NCI-H748 (cell line): Measurements from ENCODE around the gene ARSI.

Experiments used
- DNase-seq: peaks from one replicate; lab custom pipeline; 2025; ENCODE audit not compliant: unreplicated experiment; lab: John Stamatoyannopoulos, UW

Gene ARSI

DNA sequence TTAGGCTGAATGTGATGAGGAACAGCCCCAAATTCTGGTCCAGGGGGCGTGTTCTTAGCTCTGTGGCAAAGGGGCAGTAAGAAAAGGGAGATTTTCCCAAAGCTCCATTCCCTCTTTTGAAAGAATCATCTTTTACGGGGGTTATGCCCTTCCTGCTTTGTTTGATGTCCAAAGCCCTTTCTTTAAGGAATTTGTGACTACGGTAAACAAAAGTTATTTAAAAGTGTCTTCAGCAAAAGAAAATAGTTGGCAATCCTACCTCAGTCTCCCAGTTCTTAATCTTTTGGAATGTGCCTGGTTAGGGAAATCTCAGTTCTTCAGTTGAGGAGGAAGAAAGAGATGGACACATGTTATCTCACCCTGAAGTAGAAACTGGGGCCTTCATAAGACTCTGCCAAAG is 24.4 kb upstream of the ARSI start:
- no peak for DNase-seq

DNA sequence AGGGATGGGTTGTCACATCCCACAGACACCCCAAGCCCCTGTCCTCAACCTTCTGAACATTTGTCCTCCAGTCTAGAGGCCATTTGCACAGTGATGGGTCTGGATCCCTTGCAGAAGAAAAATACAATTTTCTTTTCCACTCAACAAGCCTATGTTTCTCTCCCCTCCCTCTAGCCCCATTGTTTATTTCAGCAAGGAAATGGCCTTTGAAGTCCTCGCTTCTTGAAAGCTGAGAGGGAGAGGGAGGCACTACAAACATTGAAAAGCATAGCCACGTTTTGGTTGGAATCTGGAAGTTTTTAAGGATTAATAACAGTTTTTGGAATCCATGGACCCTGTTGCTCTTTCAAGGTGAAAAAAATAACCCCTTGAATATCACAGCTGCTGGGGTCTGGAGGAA is 24.0 kb upstream of the ARSI start:
- no peak for DNase-seq

DNA sequence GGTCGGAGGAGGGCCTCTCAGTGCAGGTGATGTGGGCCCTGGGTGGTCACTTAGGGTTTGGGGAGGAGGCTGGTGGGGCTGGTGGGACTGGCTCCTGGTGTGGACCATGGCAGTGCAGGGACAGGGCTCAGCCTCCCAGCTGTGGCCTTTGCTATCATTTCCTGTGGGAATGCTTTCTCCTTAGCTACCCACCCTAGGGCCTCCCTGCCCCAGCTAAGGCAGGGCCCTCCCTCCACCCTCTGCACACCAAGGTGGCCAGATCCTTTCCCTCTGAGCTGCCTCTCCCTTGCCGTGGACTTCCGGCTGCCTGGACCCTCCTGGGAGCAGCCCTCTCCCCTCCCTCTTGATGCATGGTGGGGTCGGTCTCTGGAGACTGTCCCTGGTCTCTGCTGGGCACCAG is 22.7 kb upstream of the ARSI start:
- no peak for DNase-seq

DNA sequence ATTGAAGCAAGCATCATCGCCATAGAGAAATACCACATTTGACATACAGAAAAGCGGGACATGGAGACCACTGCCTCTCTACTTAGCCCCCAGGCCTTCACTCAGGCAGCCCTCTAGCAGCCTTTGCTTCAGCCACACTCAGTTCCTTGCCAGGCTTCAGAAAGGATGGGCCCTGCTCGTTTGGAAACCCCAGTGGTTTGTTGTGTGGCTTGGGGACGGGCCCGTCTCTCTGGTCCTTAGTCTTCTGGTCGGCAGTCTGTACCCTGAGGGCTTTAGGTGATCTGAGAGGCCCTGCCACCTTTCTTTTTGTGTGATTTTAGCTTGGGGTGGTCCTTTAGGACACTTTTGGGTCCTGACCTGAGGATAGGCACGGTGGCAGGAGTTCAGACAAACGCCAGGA is 21.1 kb upstream of the ARSI start:
- no peak for DNase-seq

DNA sequence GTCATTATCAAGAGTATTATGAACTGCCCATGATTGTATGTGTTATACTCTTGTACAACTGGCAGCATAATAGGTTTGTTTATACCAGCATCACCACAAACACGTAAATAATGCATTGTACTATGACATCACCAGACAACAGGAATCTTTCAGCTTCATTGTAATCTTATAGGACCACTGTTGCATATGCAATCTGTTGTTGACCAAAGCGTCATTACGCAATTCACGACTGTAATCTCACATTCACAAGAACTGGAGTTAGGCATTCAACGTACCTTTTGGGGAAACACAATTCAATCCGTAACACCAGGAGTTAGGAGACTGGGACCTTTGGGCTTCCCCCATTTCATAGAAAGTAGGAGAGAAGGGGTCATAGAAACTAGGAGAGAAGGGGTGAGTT is 20.4 kb upstream of the ARSI start:
- no peak for DNase-seq

DNA sequence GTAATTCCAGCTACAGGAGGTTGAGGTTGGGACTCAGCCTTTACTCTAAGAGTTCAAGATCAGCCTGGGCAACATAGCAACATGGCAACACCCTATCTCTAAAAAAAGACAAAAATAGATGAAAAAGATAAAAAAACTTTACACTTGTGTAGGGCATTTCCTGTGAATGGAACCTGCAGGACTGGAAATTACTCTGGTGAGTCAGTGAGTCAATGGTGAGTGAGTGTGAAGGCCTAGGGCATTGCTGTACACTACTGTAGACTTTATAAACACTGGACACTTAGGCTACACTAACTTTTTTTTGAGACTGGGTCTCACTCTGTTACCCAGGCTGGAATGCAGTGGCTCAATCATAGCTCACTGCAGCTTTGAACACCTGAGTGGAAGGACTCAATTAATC is 19.5 kb upstream of the ARSI start:
- no peak for DNase-seq

DNA sequence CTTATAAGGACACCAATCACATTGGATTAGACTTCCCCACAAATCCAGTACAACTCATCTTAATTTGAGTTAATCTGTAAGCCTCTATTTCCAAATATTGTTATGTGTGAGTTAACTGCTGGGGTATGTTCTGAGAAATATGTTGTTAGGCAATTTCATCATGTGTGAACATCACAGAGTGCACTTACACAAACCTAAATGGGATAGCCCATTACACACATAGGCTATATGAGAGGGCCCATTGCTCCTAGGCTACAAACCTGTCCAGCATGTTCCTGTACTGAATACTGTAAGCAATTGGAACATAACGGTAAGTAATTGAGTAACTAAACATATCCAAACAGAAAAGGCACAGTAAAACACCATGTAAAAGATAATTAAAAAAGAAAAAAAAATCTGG is 19.1 kb upstream of the ARSI start:
- DNase-seq = no peak

DNA sequence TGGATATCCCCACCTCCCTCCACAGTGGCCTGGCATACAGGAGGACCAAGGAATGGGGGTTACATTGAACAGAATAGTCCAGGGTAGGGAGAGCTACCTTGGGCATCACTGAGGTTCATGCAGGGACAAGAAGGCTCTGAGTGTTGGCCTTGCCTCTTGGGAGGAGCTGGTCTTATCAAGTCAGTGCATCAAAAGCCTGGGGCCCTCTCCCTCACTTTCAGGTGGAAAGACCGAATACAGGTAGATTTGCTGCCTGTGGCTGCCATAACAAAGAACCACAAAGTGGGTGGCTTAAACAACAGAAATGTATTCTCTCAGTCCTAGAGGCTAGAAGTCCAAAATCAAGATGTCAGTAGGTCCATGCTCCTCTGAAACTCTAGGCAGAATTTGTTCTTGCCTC is 18.5 kb upstream of the ARSI start:
- DNase-seq = no peak

DNA sequence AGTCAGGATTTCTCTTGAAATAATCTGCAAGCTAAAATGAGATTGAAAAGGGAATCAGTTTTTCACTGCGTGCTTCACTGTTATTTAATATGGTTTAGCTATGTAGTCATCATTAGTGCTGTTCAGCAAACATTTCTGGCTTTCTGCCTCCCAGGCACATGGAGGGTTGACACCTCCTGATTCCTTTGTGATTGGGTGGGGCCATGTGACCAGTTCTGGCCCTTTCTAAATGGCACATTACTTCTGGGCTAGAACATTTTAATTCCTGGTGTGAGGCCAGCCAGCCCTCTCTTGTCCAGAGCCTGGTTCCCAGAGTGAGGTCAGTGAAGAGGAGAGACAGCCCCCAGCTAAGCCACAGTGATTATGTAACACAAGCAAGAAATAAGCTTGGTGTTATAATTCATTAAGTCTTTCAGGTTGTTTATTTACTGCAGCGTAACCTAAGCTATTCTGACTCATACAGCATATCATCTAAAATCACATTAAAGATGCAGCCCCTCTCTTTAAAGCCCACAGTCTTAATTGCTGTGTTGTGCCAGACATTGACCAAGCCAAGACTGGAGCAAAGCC is 17.4 kb upstream of the ARSI start:
- DNase-seq = no peak

DNA sequence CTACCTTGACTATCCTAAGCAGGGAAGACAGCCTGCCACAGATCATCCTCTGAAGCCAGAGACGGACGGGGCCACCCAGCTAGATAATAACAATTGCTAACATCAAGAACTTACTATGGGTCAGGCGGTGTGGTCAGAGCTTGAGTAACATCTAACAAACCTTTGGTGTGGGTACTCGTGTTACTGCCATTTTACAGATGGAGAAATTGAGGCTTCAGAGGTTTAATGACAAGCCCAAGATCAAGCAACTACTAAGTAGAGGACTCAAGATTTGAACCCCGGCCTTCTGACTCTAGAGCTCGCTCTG is 16.7 kb upstream of the ARSI start:
- DNase-seq = no peak

DNA sequence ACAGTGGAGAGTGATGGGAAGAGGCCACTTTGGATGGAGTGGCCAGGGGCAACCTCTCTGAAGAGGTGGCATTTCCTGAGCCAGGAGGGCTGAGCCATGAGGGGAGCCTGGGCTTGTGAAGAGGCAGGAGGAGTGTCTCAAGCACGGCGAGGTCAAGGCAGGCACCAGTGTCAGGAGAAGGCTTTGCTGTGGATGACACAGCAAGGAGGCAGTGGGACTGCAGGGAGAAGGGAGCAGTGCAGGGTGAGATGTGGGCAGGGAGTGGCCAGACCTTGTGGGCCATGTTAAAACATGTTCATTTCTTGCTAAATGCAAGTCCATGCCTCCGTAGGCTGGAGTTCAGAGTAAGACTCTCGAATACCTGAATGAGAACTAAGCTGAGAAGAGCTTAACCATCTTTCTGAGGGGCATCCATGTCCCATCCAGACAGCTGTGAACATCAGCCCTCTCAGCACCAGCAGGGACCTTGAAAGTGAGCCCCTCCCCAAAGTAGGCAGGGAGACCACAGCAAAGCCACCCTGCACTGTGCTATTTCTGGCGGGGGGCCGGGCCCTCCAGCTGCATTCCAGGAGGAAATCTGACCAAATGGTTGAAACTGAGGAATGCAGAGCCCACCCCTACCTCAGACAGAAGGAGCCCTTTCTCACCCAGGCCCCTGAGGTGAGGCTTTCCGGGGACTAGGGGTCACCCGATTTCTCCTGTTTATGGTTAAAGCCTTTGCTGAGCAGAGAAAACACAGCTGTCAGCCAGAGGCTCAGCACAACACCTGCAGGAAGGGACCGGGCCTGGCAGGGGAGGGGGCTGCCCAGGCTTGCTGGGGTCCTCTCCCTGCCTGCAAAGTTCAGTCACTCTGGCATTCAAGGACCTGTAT is 16.1 kb upstream of the ARSI start:
- no peak for DNase-seq

DNA sequence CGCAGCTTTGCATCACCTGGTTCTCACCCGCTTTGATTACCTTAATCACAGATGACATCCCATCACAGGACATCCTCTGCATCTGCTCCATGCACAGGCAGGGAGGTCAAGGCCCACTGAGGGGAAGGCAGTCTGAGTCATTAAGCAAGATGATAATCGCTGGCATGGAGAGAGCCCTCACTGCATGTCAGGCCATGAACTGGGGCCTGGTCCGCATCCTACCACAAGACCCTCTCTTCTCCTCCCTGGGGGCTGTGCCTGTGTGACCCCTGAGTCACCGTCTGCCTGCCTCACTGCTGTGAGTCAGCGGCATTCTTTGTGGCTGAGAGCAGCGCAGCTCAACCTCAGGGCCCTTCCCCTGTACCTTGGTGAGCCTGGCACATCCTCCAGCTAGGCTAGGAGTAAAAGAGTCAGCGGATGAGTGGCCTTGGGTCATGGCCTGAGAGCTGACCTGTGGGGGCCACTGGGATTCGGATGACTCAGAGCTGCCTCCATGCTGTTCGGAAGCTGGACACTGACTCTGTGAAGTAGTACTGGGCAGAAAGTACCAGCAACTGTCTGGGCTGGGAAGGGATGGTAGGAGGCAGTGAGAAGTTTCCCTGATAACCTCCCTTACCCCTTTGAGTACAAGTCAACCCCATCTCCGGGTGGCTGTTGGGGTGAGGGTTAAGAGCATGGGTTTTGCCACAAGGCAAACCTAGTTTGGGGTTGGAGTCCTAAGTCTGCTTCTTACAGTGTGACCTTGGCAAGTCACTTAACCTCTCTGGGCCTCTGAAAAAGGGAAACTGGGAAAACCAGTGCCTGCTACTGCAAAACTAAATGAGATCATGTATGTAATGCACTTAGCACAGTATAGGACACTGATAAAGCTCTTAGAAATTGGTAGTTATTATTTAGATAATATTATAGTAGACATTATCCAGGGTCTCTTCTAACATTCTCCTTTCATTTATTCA is 14.6 kb upstream of the ARSI start:
- DNase-seq = no peak

DNA sequence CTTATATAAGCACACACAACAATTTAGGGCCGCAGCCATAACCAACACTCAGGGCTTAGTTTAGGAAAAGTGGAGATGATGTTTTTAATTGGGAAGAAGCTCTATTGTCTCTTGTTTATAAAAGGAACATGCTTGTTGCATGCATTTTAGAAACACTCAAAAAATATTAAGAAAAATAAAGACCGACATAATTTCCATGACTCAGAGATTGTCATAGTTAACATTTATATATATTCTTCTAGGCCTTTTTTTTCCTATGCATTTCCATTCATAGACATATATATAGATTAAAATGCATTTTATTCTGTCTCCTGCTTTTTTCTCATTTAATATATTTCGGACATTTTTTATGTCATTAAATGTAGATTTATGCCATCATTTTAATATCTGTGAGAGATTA is 13.6 kb upstream of the ARSI start:
- DNase-seq = no peak

DNA sequence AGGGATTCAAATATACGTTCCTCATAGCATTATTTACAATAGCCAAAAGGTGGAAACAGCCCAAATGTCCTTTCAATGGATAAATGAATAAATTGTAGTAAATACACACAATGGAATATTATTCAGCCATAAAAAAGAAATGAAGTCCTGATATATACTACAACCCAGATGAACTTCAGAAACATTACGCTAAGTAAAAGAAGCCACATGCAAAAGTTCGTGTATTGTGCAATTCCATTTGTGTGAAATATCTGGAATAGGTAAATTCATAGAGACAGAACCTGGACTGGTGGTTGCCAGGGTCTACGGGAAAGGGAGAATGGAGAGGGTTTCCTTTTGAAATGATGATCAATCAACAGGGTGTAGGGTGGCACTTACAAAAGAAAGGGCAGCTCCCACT is 12.5 kb upstream of the ARSI start:
- no peak for DNase-seq

DNA sequence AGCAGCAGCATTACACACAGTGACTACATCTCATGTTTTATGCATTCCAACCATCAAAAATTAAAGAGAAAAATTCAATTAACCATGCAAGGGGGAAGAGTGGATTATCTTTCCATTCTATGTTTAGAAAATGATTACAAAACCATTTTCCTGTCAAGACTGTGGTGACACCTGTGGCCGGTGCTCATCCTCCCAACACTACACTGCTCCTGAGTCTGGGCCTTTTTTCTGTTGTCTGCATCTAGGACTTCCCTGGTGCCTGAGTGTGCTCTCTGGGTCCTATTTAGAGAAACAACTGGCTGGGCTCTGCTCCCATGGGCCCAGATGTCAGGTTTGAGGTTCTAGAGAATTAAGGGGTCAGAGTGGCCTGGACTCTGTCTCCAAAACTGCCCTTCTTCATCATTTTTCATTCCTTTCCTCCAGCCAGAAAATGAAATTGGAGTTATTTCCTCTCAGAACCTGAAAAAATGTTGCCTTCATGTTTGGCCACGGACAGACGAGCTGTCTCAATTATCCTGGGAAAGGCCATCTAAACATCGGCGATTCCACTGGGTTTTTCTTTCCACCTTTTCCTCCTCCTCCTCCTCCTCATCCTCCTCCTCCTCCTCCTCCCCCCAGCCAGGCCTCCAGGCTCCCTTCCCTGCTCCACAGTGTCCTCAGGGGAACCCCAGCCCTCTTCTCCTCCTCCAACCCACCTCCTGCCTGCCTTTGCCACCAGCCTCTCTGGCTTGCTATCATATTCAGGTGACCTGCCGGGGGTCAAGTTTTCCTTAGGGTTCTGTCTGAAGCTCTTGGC is 11.4 kb upstream of the ARSI start:
- DNase-seq = no peak

DNA sequence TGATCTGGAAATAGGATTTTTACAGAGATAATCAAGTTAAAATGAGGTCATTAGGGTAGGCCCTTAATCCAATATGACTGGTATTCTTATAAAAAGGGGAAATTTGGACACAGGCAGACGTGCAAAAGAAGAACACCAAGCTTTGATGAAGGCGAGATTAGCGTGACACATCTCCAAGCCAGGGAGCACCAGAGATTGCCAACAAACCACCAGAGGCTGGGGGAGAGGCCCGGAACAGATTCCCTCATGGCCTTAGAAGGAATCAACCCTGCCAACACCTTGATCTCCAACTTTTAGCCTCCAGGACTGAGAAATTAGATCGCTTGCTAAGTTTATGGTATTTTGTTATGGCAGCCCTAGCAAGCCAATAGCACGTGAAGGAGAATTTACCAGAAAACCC is 10.8 kb upstream of the ARSI start:
- no peak for DNase-seq

DNA sequence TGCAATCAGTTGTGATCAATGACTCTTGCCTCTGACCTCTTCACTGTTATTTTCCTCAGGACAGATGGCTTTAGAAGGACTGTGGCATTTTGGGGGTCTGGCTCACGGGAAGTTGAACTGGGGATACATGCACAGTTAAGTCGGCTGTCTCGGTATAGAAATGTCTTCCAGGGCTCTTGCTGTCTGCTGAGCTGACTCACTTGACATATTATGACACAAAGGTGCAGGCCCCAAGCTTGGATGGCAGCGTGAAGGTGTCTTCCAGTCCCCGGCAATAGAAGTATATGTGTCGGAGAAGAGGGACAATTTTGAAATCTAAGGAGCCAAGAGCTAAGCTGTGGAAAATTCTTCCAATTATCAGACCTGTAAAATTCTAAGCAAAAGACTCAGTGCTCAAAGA is 9.8 kb upstream of the ARSI start:
- no peak for DNase-seq

DNA sequence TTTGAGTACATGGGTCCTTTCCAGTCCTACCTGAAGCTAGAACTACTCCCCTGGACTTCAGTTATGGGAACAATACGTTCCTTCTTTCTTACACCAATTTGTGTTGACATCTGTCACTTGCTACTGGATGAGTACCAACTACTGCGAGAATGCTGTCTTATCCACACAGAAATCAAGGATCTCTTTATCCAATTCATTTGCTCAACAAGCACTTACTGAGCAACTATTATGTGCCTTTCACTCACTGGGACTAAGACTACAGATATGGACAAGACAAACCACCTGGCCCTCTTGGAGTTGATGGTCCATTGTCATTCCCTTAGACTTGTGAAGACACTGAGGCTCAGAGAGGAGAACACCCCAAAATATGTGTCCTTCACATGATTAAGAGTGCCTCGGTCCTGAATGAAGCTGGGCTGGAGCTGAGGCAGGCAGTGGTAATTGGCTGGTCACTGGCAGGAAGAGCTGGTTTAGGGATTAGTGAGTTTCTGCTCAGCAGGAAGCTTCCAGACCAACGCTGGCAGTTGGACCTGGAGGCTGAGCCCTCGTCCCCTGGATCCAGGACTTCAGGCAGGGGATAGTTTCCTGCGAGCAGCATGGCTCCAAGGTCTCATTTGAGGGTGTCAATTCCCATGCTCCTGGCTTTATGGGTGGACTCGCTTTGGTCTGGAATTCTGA is 8.4 kb upstream of the ARSI start:
- DNase-seq = no peak

DNA sequence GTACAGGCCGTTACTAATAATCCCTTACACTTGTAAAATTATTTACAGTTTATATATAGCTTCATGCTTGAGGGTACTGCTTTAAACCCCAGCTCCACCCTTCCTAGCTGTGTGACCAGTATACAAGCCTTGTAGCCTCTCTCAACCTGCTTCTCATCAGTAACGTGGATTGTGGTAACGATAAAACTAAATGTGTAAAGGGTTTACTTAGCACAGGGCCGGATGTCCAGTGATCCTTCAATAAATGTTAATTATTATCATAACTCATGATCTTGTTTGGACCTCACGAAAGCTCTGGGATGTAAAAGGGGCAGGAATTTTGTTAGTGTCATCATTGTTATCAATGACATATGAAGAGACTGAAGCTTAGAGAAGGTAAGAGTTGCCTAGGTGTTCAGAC is 7.5 kb upstream of the ARSI start:
- no peak for DNase-seq

DNA sequence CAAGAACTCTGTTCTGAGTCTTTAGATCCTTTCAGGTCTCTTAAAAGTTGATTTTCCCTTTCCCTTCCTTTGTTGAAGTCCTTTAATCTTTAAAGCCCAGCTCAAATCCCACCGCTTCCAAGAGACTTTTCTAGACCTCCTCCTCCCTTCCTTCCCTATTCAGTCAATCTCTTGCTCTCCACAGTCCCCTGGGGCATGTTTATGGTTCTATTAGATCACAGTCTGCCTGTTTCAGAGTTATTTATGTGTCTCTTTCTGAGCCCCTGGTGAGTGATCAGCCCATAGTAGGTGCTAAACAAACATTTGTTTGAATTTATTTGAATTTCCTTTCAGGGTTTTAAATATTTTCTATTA is 7.2 kb upstream of the ARSI start:
- no peak for DNase-seq
